ENCODE measurements around the gene ACTL10. TPM values are rescaled to one million over a fixed set of nuclear protein-coding genes. Genes with fewer than 3 reads are reported as not detected.
A peak's percentile ranks its signal among the peaks of the same experiment; 100 is the strongest.
"Not testable (repeated sequence)": the region's sequence is repeated elsewhere in the genome, so short reads cannot be mapped to it uniquely, and the experiment has no call there.

ACTL10 gene
- polyA plus RNA-seq (ENCODE audit: insufficient read length in 10 of 10) = under 1 TPM; 0.11 to 0.43 (median 0.33) TPM
- long read RNA-seq, donor 1 = 0 reads
- long read RNA-seq, donor 2 = 0 reads
- long read RNA-seq, donor 3 = 0 reads
- long read RNA-seq, donor 4, partial matches to known transcripts = 0 of 1 reads
- long read RNA-seq, donor 4, other reads (novel, unspliced or antisense) = 0 of 1 reads
- long read RNA-seq, donor 5 = 0 reads
- long read RNA-seq, donor 6 = 0 reads
- long read RNA-seq, donor 7 = 0 reads
- long read RNA-seq, donor 8 = 0 reads
- long read RNA-seq, donor 9 = 0 reads

DNA sequence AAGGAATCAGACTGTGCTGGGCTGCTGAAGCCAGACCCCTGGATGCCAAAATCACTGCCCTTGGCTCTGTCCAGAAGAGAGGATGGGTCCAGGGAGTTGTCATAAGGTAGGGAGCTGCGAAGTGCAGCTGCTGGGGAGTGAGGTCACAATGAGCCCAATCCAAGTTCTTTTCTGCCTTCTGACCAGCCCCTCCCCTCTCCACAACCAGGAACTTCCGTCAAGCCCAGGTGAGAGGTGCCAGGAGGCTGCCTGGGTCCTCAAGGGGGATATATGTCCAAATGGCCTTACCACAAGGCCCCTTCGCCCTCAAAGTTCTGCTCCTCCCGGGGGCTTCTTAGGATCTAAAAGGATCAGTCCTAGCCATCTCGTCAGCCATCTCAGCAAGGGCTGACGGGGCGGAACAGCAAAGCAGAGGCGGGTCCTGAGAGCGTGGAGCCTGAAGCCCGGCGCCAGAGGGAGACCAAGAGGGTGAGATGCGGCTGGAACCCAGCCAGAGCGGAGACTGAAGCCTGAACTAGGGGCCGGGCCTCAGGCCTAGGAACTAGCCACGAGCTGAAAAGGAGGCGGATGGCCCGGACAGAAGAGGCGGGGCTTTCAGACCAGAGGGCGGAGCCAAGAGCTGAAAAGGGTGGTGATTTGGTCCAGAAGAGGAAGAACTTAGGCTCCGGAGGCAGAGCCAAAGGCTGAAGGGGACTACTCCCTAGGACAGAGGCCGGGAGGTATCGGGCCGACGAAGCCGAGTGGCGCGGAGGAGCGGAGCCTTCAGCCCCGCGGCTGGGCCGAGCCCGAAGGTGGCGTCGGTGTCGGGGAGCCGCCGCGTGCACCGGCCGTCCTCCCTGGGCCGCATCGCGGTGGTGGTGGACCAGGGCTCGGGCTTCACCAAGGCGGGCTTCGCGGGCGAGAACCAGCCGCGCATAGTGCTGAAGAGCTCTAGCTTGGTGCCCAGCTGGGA lies at the start of gene ACTL10:
TSS of gene ACTL10 (plus strand) at position 651 of the 952 bp plus-strand sequence. CDS start 555 bp downstream, outside the sequence.
- peak; percentile 91 to 96 (median 93) for DNase-seq

DNA sequence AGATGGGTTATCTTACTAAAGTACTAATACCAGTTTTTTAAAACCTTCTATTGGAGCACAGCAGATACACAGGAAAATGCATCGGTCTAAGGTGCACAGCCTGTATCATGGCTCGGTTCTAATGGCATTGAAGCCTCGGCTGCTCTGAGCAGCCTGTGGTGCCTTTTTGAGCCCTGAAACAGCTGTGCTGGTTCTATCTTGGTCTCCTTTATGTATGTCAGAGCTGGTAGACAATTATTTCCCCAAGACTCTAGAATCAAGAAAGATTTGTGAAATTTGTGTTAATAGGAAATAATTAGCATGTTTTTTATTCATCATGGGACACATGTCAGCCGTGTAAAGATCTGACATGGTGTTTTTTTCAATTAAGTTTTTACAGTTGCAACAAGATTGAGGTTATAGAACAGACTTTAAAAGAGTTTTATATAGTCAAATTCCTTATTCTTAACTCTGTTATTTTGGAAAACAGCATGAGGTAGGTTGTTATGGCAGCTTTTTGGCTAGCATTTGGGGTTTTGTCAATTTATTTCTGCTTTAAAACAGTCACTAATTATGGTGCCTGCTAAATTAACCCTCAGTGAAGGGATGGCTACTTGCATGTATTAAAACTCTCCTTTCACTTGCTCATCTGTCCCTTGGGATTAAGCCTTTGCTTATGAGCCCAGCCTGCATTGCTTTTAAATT lies 44.9 kb upstream of the ACTL10 start:
- DNase-seq = no peak

DNA sequence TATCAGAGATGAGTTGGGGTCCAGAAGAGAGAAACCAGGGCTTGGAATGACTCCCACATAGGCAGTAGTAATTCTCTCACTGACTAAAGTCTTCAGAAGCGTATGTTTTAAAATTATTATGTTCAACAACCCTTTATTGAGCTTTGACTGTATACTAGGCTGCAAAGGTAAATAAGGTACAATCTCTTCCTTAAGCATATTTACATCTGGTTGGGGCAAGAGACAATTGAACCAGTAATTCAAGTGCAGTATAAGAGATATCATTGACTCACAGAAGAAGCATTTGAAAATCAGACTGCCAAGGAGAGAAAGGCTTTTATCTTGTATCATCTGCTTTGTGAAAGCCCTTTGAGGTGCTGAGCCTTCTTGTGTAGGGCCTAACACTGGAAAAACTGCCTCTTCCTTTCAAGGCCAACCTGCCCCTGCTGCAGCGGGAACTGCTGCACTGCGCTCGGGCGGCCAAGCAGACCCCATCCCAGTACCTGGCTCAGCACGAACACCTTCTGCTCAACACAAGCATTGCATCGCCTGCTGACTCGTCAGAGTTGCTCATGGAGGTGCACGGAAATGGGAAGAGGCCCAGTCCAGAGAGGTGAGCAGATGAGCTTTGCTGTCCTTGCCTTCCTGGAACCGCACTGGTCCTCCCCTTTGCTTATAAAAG lies 43.9 kb upstream of the ACTL10 start:
- no peak for DNase-seq

DNA sequence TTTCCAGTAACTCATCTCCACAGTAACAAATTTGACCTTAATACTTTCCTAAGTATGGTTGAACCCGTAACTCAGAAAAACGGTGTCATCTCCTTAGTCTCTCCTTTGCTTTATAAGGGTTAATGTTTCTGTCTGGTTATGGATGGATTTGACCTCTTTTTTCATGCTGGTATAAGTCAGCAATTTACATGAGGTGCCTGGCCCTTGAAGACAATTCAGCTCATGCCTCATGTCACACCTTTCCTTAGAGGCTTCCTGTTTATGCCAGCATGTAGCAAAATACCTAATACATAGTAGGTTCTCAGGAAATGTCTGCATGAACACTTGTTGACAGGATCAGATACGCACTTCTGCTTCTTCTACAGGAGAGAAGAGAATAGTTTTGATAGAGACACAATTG lies 42.3 kb upstream of the ACTL10 start:
- DNase-seq = no peak

DNA sequence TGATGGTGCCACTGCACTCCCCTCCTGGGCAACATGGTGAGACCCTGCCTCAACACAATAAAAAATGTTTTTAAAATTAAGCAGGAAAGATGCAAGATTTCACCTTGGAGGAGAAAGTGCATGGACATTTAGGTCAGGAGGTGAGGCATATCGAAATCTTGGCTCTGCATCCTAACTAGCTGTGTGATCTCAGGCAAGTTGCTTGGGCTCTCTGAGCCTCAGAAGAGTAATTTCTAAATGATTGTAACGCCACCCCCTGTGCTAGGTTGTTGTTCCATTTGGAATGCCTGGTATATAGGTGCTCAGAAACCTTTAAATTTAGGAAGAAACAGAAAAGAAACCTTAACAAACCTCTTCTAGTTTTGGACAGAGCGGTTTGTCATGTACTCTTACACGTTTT lies 40.6 kb upstream of the ACTL10 start:
- DNase-seq = no peak

DNA sequence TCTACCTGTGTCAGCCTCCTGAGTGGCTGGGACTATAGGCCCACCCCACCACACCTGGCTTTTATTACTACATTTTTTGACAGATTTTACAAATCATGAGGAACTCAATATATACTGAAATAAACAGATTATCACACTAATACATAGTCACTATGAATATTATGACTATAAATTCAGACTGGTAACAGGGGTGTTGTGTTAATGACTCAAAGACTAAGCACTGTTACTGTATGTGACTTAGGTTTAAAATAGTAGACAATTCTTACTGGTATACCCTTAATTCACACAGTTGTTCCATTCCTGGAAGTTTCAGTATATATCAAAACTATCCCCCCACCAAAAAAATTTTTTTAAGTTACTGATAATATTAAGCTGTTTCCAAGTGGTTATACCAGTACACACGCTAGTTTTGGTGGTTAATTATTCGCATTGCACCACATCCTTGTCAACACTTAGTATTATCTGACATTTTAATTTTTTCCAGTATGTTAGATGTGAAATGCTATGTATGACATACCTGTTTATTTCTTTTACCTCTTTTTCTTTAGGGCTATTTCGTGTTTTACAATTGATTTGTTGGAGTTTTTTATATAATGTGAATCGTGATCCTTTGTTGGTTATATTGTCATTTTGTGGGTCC lies 39.0 kb upstream of the ACTL10 start:
- no peak for DNase-seq

DNA sequence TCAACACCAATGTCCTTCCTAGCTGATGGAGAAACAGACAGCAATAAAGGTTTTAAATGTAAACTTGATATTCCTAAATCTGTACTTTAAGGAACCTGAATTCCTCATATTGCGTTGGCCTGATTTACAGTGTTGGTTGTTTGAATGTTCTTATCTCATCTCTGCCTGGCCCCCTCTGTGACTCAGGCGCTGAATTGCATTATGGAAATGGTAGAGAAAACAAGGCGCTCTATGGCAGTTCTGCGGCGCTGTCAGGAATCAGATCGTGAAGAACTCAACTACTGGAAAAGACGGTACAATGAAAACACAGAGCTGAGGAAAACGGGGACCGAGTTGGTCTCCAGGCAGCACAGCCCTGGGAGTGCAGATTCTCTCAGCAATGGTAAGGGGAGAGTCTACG lies 37.2 kb upstream of the ACTL10 start:
- no peak for DNase-seq

DNA sequence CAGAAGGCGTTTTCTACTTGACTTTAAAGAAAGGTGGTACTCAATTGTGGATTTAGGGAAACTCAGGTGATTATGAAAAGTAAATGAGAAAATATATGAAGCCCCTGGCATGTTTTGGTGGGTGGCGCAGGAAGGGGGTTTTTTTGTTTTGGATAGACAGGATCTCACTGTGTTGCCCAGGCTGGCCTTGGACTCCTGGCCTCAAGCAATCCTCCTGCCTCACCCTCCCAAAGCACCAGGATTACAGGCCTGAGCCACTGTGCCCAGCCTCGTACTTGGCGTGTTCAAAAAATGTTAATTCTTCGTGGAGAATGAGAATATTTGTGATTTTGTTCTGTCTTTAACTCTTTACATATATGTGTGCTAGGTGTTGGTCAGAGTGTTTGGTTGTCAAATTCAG lies 36.8 kb upstream of the ACTL10 start:
- no peak for DNase-seq

DNA sequence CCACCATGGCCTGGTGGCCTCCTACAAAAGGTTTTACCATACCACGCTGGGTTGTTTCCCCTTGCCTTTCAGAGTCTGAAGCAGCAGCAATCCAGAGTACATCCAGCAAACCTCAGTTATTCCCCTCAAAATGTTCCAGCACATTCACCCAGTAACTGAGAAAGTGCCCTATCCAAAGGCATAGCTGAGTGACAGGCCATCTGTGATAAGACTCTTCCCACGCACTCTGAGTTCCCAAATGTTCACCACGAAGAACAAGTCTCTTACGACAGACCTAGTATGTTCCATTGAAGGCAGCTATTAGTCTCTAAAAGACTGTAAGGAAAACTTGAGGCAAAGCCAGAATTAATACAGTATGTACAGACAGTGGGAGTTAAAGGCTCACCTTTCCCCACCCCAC lies 36.2 kb upstream of the ACTL10 start:
- DNase-seq = no peak

DNA sequence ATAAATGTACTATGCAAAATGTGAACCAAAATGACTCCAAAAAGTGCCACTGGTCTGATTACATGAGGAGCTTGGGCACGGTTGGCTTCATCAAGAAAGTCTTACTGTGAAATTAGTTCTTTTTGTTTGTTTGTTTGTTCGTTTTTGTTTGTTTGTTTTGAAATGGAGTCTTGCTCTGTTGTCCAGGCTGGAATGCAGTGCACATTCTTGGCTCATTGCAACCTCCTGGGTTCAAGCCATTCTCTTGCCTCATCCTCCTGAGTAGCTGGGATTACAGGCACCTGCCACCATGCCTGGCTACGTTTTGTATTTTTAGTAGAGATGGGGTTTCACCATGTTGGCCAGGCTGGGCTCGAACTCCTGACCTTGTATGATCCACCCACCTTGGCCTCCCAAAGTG lies 34.8 kb upstream of the ACTL10 start:
- DNase-seq = not testable (repeated sequence)

DNA sequence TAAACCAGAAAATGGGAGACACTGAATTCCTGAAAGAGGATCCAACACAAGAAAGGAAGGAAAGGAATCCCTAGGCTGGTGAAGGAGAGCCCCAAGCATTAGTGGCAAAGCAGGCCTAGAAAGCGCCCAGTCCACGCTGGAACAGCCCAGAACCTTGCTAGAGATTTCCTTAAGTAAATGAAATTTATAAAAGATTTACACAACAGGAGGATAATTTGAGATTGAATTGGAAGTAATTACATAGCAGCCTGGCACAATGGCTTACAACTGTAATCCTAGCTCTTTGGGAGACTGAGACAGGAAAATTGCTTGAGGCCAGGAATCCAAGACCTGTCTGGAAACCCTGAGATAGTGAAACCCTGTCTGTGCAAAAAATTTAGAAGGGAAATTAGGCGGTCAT lies 31.4 kb upstream of the ACTL10 start:
- no peak for DNase-seq

DNA sequence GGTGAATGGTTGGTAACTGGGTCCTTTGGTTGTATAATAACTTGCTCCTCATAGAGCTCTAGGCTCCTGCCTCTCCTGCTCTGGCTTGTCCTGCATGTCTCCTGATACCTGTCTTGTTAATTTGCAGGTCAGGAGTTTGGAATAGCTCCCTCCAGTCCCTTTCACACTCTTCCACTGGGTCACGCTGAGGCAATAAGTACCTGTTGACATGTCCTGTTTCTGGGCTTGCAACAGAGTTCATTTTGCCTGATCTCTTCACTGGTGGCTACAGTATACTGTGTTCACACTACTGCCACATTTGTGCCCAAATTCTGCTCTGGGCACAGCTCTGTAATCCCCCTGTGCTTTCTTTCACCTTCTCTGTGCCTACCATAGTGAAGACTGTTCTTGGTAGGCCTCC lies 30.0 kb upstream of the ACTL10 start:
- no peak for DNase-seq

DNA sequence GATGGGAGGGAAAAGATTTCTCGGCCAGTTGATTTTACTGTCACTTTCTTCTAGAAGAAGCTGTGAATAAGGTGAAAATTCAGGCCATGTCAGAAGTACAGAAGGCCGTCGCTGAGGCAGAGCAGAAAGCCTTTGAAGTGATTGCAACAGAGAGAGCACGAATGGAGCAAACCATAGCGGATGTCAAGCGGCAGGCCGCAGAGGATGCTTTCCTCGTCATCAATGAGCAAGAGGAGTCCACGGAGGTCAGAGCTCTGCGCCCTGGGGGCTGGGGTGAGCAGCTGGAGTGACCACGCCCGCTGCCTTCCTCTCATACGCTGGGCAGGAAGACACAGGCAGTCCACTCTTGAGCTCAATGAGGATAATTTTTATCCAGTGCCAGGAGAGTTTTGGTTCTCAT lies 26.5 kb upstream of the ACTL10 start:
- DNase-seq = no peak

DNA sequence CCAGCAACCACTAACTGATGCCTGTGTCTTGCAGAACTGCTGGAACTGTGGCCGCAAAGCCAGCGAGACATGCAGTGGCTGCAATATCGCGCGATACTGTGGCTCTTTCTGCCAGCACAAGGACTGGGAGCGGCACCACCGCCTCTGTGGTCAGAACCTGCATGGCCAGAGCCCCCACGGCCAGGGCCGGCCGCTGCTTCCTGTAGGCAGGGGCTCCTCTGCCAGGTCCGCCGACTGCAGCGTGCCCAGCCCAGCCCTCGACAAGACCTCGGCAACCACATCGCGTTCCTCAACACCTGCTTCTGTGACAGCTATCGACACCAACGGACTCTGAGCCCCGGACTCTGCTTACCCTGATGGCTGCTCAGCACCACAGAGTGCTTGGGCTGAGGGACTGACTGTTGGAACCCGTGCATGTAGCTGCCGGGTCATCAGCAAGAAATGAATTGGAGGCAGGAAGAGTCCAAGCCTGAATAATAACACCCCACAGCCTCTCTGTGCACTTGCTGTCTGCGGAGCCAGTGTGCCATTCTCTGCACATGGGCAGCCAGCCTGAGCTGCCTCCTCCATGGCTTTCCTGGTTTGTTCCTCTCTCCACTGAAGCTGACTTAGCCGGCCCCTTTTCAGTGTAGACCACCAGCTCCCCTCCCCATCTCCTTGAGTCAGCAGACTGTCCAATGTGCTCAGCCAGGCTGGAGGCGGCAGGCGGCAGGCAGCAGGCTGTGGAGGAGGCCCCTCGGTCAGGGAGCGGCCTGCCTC lies 22.3 kb upstream of the ACTL10 start:
- DNase-seq = no peak

DNA sequence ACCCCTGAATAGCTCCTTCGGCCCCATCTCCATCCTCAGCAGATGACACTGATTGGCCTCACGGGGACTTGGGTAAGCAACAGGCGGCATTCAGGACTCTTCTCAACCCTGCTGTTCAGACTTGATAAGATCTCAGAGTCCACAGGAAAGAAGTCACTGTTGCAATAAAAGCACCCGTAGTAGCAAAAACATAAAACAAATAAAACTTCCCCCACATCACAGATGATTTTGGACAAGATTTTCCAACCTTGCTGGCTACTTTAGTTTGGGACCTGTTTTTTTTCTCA lies 21.7 kb upstream of the ACTL10 start:
- no peak for DNase-seq

DNA sequence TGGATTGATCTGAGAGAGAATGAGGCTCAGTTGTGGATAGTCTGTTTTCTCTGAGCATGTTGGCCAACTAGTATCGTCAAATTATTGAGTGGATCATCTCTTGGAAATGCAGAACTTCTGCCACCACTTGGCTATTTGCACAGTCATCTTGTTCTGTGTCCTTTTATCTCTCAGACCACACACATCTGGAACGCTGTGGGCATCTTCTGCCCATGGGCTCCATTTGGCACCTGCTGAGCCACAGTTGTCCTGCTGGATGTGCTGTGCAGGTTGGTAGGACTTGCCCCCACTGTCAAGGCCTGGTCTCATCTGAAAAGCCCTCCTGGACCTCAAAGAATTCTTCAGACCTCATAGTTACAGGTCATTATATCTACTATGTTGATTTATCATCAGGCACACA lies 21.3 kb upstream of the ACTL10 start:
- no peak for DNase-seq

DNA sequence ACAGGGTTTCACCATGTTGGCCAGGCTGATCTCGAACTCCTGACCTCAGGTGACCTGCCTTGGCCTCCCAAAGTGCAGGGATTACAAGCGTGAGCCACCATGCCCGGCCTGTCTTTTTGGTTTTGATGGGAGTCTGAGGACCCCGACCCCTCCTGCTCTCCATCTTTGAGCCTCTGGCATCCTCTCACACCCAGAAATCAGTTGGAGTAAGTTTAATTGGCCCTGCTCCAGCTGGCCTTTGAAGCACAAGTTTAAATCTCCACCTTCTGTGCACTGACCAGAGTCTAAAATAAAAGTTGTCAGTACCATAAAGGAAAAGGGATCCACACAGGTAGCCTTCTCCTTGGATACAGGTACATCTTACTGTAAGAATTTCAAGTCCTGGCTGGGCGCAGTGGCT lies 20.6 kb upstream of the ACTL10 start:
- no peak for DNase-seq

DNA sequence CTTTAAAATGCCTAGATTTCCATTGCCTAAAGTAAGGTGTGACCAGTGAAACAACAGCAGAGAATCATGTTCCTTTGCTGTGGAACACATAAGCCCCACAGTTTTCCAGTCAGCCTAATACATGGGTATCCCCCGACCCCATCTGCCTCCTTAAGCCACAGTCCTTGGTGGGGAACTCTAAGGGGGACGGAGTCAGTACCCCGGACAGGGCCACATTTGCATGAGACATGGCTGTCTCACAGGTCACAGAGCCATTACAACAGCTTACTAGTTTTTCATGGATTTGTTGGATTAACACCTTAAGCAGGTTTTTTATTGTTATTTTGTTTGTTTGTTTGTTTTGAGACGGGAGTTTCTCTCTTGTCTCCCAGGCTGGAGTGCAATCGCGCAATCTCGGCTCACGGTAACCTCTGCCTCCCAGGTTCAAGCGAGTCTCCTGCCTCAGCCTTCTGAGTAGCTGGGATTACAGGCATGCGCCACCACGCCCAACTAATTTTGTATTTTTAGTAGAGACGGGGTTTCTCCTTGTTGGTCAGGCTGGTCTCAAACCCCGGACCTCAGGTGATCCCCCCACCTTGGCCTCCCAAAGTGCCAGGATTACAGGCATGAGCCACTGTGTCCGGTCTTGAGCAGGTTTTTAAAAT lies 19.7 kb upstream of the ACTL10 start:
- not testable (repeated sequence) for DNase-seq

DNA sequence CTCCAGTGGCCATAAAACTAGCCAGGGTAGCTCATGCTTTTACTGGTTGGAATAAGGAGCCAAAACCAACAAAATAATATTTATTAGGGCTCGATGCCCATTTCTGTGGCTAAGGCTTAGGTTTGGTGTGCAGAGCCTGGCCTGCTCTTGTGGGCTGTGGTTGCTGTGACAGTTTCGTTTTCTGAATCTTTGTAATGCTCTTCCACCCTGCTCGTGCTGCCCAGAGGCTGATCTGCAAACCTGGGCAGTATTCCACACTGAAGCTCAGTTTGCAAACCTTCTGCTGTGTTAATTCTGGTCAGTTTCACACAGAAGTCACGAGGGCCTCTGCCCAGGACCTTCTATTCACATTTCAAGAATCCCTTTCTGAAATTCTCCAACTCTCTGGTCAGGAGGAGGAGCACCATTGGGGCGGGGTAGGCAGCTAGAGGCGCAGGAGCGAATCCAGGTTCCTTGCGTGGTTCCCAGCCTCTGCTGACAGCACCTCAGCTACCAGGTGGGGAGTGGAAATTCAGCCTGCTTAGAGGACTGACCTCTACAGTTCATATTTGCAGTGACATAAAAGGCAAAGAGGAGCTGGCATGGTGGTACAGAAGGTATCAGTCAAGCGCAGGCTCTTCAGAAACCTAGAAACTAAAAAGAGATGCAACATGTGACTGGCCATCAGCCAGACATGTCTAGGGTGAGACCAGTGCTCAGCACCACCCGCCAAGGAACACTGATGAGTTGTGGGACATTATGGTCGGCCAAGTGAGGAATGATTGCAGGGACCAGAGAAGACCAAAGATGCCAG lies 18.9 kb upstream of the ACTL10 start:
- DNase-seq = no peak

Data from muscle of back (tissue), 13 donors.